ENCODE results near the gene TRAPPC6A. TPM values are rescaled to one million over a fixed set of nuclear protein-coding genes. Genes with fewer than 3 reads are reported as not detected.

TRAPPC6A gene
- total and polyA plus RNA-seq, 2 of the 13 experiments (the other 11 are each of a cell fraction or from before 2014, with no cell fraction given), result 6.5 to 21.0 TPM

DNA sequence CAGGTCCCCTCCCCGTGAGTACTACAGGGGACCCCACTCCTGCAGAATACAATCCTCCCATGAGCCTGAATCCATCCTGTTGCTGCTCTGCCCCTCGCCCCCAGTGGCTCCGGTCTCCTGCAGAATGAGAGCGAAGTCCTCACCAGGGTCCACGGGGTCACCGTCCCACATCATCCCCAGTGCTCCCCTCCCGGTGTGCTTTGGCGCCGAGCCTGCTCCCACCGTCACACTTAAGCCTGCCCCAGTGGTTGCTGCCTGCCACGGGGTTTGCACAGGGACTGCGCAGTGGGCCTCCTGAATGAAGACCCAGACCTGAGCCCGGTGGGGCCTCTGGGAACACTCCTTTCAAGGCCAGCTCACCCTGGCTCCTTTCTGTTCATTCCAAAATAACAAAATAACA lies 47.8 kb downstream of the TRAPPC6A start (continued):
- TF ChIP-seq ZNF263 (CRISPR knock-in tag; IDR thresholded peaks at IDR 0.05), result peak; percentile 100
- no peak for TF ChIP-seq ZNF235 (CRISPR knock-in tag; IDR thresholded peaks at IDR 0.05; ENCODE audit: borderline replicate concordance)
- no peak for TF ChIP-seq KLF9 (CRISPR knock-in tag; IDR thresholded peaks at IDR 0.05; ENCODE audit: low read depth)
- no peak for TF ChIP-seq ZHX1 (CRISPR knock-in tag; IDR thresholded peaks at IDR 0.05; ENCODE audit: low read depth)
- TF ChIP-seq, protein P1, sequence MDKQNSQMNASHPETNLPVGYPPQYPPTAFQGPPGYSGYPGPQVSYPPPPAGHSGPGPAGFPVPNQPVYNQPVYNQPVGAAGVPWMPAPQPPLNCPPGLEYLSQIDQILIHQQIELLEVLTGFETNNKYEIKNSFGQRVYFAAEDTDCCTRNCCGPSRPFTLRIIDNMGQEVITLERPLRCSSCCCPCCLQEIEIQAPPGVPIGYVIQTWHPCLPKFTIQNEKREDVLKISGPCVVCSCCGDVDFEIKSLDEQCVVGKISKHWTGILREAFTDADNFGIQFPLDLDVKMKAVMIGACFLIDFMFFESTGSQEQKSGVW (CRISPR knock-in tag; IDR thresholded peaks at IDR 0.05; ENCODE audit: borderline replicate concordance), result no peak
- TF ChIP-seq MYC (CRISPR knock-in tag; IDR thresholded peaks at IDR 0.05; ENCODE audit: borderline replicate concordance), result peak; percentile 35; the same call in 1 of the 2 replicates
- TF ChIP-seq CHD4 (IDR thresholded peaks at IDR 0.05; ENCODE audit: borderline replicate concordance, low read length), result no peak
- no peak for TF ChIP-seq POLR2AphosphoS2 (IDR thresholded peaks at IDR 0.05; ENCODE audit: low read depth, low read length)
- peak; percentile 90 for TF ChIP-seq HNF4A (CRISPR knock-in tag; IDR thresholded peaks at IDR 0.05)
- TF ChIP-seq ZNF333 (CRISPR knock-in tag; IDR thresholded peaks at IDR 0.05; ENCODE audit: borderline replicate concordance), result no peak
- no peak for TF ChIP-seq ZNF441 (CRISPR knock-in tag; IDR thresholded peaks at IDR 0.05; ENCODE audit: borderline replicate concordance)
- TF ChIP-seq NR2F6 (IDR thresholded peaks at IDR 0.05), result peak; percentile 42; the same call in 1 of the 2 replicates
- peak; percentile 47; the same call in 1 of the 2 replicates for TF ChIP-seq NR2F6 (CRISPR knock-in tag; IDR thresholded peaks at IDR 0.05)
- TF ChIP-seq NFRKB (IDR thresholded peaks at IDR 0.05), result no peak
- TF ChIP-seq, protein P2, sequence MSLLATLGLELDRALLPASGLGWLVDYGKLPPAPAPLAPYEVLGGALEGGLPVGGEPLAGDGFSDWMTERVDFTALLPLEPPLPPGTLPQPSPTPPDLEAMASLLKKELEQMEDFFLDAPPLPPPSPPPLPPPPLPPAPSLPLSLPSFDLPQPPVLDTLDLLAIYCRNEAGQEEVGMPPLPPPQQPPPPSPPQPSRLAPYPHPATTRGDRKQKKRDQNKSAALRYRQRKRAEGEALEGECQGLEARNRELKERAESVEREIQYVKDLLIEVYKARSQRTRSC (CRISPR knock-in tag; IDR thresholded peaks at IDR 0.05; ENCODE audit: low read depth), result no peak
- no peak for TF ChIP-seq ATF7 (IDR thresholded peaks at IDR 0.05)
- TF ChIP-seq ATF7 (CRISPR knock-in tag; IDR thresholded peaks at IDR 0.05), result no peak
- TF ChIP-seq REPIN1 (CRISPR knock-in tag; IDR thresholded peaks at IDR 0.05; ENCODE audit: borderline replicate concordance, low read depth), result no peak
- no peak for TF ChIP-seq ZNF264 (CRISPR knock-in tag; IDR thresholded peaks at IDR 0.05)
- TF ChIP-seq PREB (CRISPR knock-in tag; IDR thresholded peaks at IDR 0.05), result 0 out of 2 replicates have a peak, but pooled peaks have one; percentile 62
- no peak for TF ChIP-seq BRCA1 (CRISPR knock-in tag; IDR thresholded peaks at IDR 0.05)
- TF ChIP-seq ATM (IDR thresholded peaks at IDR 0.05; ENCODE audit: borderline replicate concordance), result no peak
- TF ChIP-seq ZNF557 (CRISPR knock-in tag; IDR thresholded peaks at IDR 0.05), result no peak
- TF ChIP-seq HIVEP1 (CRISPR knock-in tag; IDR thresholded peaks at IDR 0.05), result no peak
- no peak for TF ChIP-seq PHF20 (CRISPR knock-in tag; IDR thresholded peaks at IDR 0.05)
- no peak for TF ChIP-seq ZNF781 (CRISPR knock-in tag; IDR thresholded peaks at IDR 0.05; ENCODE audit: borderline replicate concordance, not compliant biosample characterization)

All from HepG2 (cell line).